Measurements from ENCODE around the gene TMEM200B. TPM values are rescaled to one million over a fixed set of nuclear protein-coding genes. Genes with fewer than 3 reads are reported as not detected.
"Not testable (repeated sequence)": the region's sequence is repeated elsewhere in the genome, so short reads cannot be mapped to it uniquely, and the experiment has no call there.

Gene TMEM200B
- total RNA-seq, 1 experiment from 2014 or later: 1.1 TPM

GRCh38 chr1:29133861-29134694, 10.4 kb upstream of the TMEM200B start:
- POLR2A ChIA-PET (ENCODE audit: low non-redundant PET): interaction anchor here (0.5 to 0.6 kb wide), 2 partner anchors 52 to 577 kb away, joined by 3 to 14 read pairs; no protein-coding TSS in a partner anchor
- H3K27ac ChIP-seq (ENCODE audit: low read depth, low read length, poor library complexity, severe bottlenecking): no peak overlapping the region
- CTCF ChIA-PET: interaction anchor here (0.6 kb wide), 1 partner anchor 258 kb away, joined by 3 read pairs; no protein-coding TSS in a partner anchor

GRCh38 chr1:29131056-29131455, 7.4 kb upstream of the TMEM200B start:
- H3K9me3 ChIP-seq (ENCODE audit: low read depth, low read length, poor library complexity, severe bottlenecking); H3K27ac ChIP-seq (ENCODE audit: low read depth, low read length, poor library complexity, severe bottlenecking); H3K36me3 ChIP-seq (ENCODE audit: insufficient read depth, low read length, poor library complexity, severe bottlenecking); DNase-seq (ENCODE audit: low spot score); intact Hi-C loops (cut with micrococcal nuclease; ENCODE audit: unreplicated experiment); BruUV-seq (replicated peaks); H3K4me3 ChIP-seq (ENCODE audit: low read depth, low read length, poor library complexity, severe bottlenecking); H3K4me1 ChIP-seq (ENCODE audit: insufficient read depth, low read length, poor library complexity, severe bottlenecking); H3K27me3 ChIP-seq (replicated peaks; ENCODE audit: insufficient read depth, low read depth, low read length, poor library complexity); CTCF ChIA-PET: not testable (repeated sequence)
- POLR2A ChIA-PET (ENCODE audit: low non-redundant PET): interaction anchor here (0.6 kb wide), 1 partner anchor 1366 kb away, joined by 11 read pairs; no protein-coding TSS in a partner anchor

More at GRCh38 chr1:29133861-29134694, 10.4 kb upstream of the TMEM200B start:
- H3K9me3 ChIP-seq (ENCODE audit: low read depth, low read length, poor library complexity, severe bottlenecking): no peaks in the 10 kb centered on the region
- H3K27me3 ChIP-seq (replicated peaks; ENCODE audit: insufficient read depth, low read depth, low read length, poor library complexity): no peaks in the 10 kb centered on the region
- TF ChIP-seq CTCF (conservative IDR thresholded peaks at IDR 0.05; ENCODE audit: low read depth, low read length): no peak
- no peak overlapping the region for H3K4me3 ChIP-seq (ENCODE audit: low read depth, low read length, poor library complexity, severe bottlenecking)
- intact Hi-C loops (cut with micrococcal nuclease; ENCODE audit: unreplicated experiment): no loop called here
- H3K36me3 ChIP-seq (ENCODE audit: insufficient read depth, low read length, poor library complexity, severe bottlenecking): no peaks in the 10 kb centered on the region
- DNase-seq (ENCODE audit: low spot score): no peak
- BruUV-seq (replicated peaks): no TSS peak
- peaks cover 15% of the 10 kb centered on the region for H3K4me1 ChIP-seq (ENCODE audit: insufficient read depth, low read length, poor library complexity, severe bottlenecking)

- TF ChIP-seq EZH2 (IDR thresholded peaks at IDR 0.05; ENCODE audit: borderline replicate concordance, low read depth, low read length, poor library complexity, severe bottlenecking) (no peak), CTCF (conservative IDR thresholded peaks at IDR 0.05; ENCODE audit: low read depth, low read length) (no peak)
- no TSS peak for BruUV-seq (replicated peaks)
- ChIA-PET CTCF (no interaction called here), POLR2A (ENCODE audit: low non-redundant PET) (no interaction called here)
- H3K4me1 ChIP-seq (ENCODE audit: insufficient read depth, low read length, poor library complexity, severe bottlenecking): peaks cover 5% of the 10 kb centered on the region
- no peaks in the 10 kb centered on the region for H3K36me3 ChIP-seq (ENCODE audit: insufficient read depth, low read length, poor library complexity, severe bottlenecking)
- DNase-seq (ENCODE audit: low spot score): no peak
- no peak overlapping the region for H3K4me3 ChIP-seq (ENCODE audit: low read depth, low read length, poor library complexity, severe bottlenecking)
- H3K27me3 ChIP-seq (replicated peaks; ENCODE audit: insufficient read depth, low read depth, low read length, poor library complexity): no peaks in the 10 kb centered on the region
- no peak overlapping the region for H3K27ac ChIP-seq (ENCODE audit: low read depth, low read length, poor library complexity, severe bottlenecking)
- intact Hi-C loops (cut with micrococcal nuclease; ENCODE audit: unreplicated experiment): no loop called here
- no peaks in the 10 kb centered on the region for H3K9me3 ChIP-seq (ENCODE audit: low read depth, low read length, poor library complexity, severe bottlenecking)
Observed at GRCh38 chr1:29129916-29130315, 6.2 kb upstream of the TMEM200B start.

GRCh38 chr1:29128739-29129138, 5.0 kb upstream of the TMEM200B start:
- Histone ChIP-seq H3K27ac (ENCODE audit: low read depth, low read length, poor library complexity, severe bottlenecking) (no peak overlapping the region), H3K4me3 (ENCODE audit: low read depth, low read length, poor library complexity, severe bottlenecking) (no peak overlapping the region), H3K4me1 (ENCODE audit: insufficient read depth, low read length, poor library complexity, severe bottlenecking) (peaks cover 2% of the 10 kb centered on the region), H3K9me3 (ENCODE audit: low read depth, low read length, poor library complexity, severe bottlenecking) (no peaks in the 10 kb centered on the region), H3K27me3 (replicated peaks; ENCODE audit: insufficient read depth, low read depth, low read length, poor library complexity) (no peaks in the 10 kb centered on the region), H3K36me3 (ENCODE audit: insufficient read depth, low read length, poor library complexity, severe bottlenecking) (no peaks in the 10 kb centered on the region)
- TF ChIP-seq EZH2 (IDR thresholded peaks at IDR 0.05; ENCODE audit: borderline replicate concordance, low read depth, low read length, poor library complexity, severe bottlenecking): no peak
- no peak for TF ChIP-seq CTCF (conservative IDR thresholded peaks at IDR 0.05; ENCODE audit: low read depth, low read length)
- intact Hi-C loops (cut with micrococcal nuclease; ENCODE audit: unreplicated experiment): no loop called here
- no TSS peak for BruUV-seq (replicated peaks)
- ChIA-PET POLR2A (ENCODE audit: low non-redundant PET) (no interaction called here), CTCF (no interaction called here)
- DNase-seq (ENCODE audit: low spot score): no peak
